HG03095 (cell line): ENCODE data around the gene OR13C9.
"Not testable (repeated sequence)": the region's sequence is repeated elsewhere in the genome, so short reads cannot be mapped to it uniquely, and the experiment has no call there.

Experiments used
- ATAC-seq: cut with Tn5 transposase; IDR thresholded peaks from one replicate; pipeline ENCODE4 v1.9.1; 2021; ENCODE audit warnings: moderate library complexity; ENCODE audit not compliant: unreplicated experiment

The OR13C9 gene

GRCh38 chr9:104618104-104618503, at the start of gene OR13C9:
Gene OR13C9, minus strand, starts transcription at chr9:104618204. Its CDS starts 0 bp downstream, at chr9:104618204.
- no peak for ATAC-seq

GRCh38 chr9:104658496-104659195, 40.6 kb upstream of the OR13C9 start:
- ATAC-seq, result no peak

GRCh38 chr9:104635456-104635855, 17.5 kb upstream of the OR13C9 start:
- ATAC-seq, result no peak

- no peak for ATAC-seq
Measured at GRCh38 chr9:104633976-104634520, 16.0 kb upstream of the OR13C9 start.

- ATAC-seq, result not testable (repeated sequence)
Measured at GRCh38 chr9:104625964-104626363, 8.0 kb upstream of the OR13C9 start.

GRCh38 chr9:104617418-104617817, 586 bp downstream of the OR13C9 start:
- no peak for ATAC-seq

GRCh38 chr9:104611213-104611612, 6.8 kb downstream of the OR13C9 start:
- ATAC-seq, result no peak

GRCh38 chr9:104608336-104608735, 9.7 kb downstream of the OR13C9 start:
- no peak for ATAC-seq

- no peak for ATAC-seq
Measured at GRCh38 chr9:104606152-104606551, 11.9 kb downstream of the OR13C9 start.

GRCh38 chr9:104605527-104605926, 12.5 kb downstream of the OR13C9 start, which contains the start of gene OR13C2:
Gene OR13C2, minus strand, starts transcription at chr9:104605627. Its CDS starts 0 bp downstream, at chr9:104605627.
- not testable (repeated sequence) for ATAC-seq

- no peak for ATAC-seq
Measured at GRCh38 chr9:104604801-104605200, 13.2 kb downstream of the OR13C9 start.

GRCh38 chr9:104599313-104599712, 18.7 kb downstream of the OR13C9 start, which contains the start of gene OR13C5:
Gene OR13C5, minus strand, starts transcription at chr9:104599413. Its CDS starts 0 bp downstream, at chr9:104599413.
- ATAC-seq, result not testable (repeated sequence)

- not testable (repeated sequence) for ATAC-seq
Measured at GRCh38 chr9:104598749-104599148, 19.3 kb downstream of the OR13C9 start.

- ATAC-seq, result no peak
Measured at GRCh38 chr9:104589626-104590025, 28.4 kb downstream of the OR13C9 start.

- ATAC-seq, result no peak
Measured at GRCh38 chr9:104586496-104587180, 31.4 kb downstream of the OR13C9 start.

- ATAC-seq, result no peak
Measured at GRCh38 chr9:104580562-104580961, 37.4 kb downstream of the OR13C9 start.

- no peak for ATAC-seq
Measured at GRCh38 chr9:104577263-104577662, 40.7 kb downstream of the OR13C9 start.

GRCh38 chr9:104575456-104575855, 42.5 kb downstream of the OR13C9 start:
- ATAC-seq, result no peak

GRCh38 chr9:104572612-104573011, 45.4 kb downstream of the OR13C9 start:
- no peak for ATAC-seq

- no peak for ATAC-seq
Measured at GRCh38 chr9:104568868-104569267, 49.1 kb downstream of the OR13C9 start, which contains the start of gene OR13C8. Gene OR13C8, plus strand, starts transcription at chr9:104569168. Its CDS starts 0 bp downstream, at chr9:104569168.
